Duodenal mucosa (tissue), 2 donors: ENCODE measurements around the gene AIMP1.
"Not testable (repeated sequence)": the region's sequence is repeated elsewhere in the genome, so short reads cannot be mapped to it uniquely, and the experiment has no call there.

Experiments used
- H3K27ac ChIP-seq: one replicate; pipeline ENCODE4 v1.7.0; 2013; ENCODE audit warnings: low read depth, low read length
- H3K27me3 ChIP-seq, 2 donors: one replicate each; pipeline ENCODE4 v1.7.0; 2013; ENCODE audit warnings: low read length in 2 of 2, control low read depth in 1 of 2; ENCODE audit not compliant: insufficient read depth in 2 of 2, control insufficient read depth in 1 of 2
- H3K36me3 ChIP-seq, 2 donors: one replicate each; pipeline ENCODE4 v1.7.0; 2013; ENCODE audit warnings: low read length in 2 of 2, control low read depth in 1 of 2; ENCODE audit not compliant: insufficient read depth in 2 of 2, control insufficient read depth in 1 of 2
- H3K4me1 ChIP-seq, 2 donors: one replicate each; pipeline ENCODE4 v1.7.0; 2013; ENCODE audit warnings: low read length in 2 of 2, control low read depth in 1 of 2; ENCODE audit not compliant: insufficient read depth in 2 of 2, control insufficient read depth in 1 of 2
- H3K4me3 ChIP-seq, 2 donors: one replicate each; pipeline ENCODE4 v1.7.0; 2013; ENCODE audit warnings: low read length in 2 of 2, low read depth in 1 of 2
- H3K9ac ChIP-seq, 2 donors: one replicate each; pipeline ENCODE4 v1.7.0; 2013; ENCODE audit warnings: low read length in 2 of 2, low read depth in 1 of 2
- H3K9me3 ChIP-seq, 2 donors: one replicate each; pipeline ENCODE4 v1.7.0; 2013; ENCODE audit warnings: low read length in 2 of 2, control low read depth in 1 of 2; ENCODE audit not compliant: control insufficient read depth in 1 of 2

AIMP1 gene

GRCh38 chr4:106385853-106386393 lies 69.6 kb downstream of the AIMP1 start:
- H3K9ac ChIP-seq, result no peak overlapping the region
- H3K27me3 ChIP-seq, result no peaks in the 10 kb centered on the region
- no peaks in the 10 kb centered on the region for H3K9me3 ChIP-seq
- no peak overlapping the region for H3K4me3 ChIP-seq
- H3K4me1 ChIP-seq, result no peaks in the 10 kb centered on the region
- H3K36me3 ChIP-seq, result no peaks in the 10 kb centered on the region
- H3K27ac ChIP-seq, result no peak overlapping the region

DNA sequence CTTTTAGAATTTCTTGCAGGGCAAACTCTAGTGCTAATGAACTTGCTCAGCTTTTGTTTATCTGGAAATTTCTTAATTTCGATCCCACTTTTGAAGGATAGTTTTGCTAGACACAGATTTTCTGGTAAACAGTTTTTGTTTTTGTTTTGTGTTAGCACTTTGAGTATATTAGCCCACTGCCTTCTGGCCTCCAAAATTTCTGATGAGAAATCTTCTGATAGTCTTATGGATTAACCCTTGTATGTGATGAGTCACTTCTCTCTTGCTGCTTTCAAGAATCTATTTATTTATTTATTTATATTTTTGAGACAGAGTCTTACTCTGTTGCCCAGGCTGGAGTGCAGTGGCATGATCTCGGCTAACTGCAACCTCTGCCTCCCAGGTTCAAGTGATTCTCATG lies 79.2 kb downstream of the AIMP1 start:
- Histone ChIP-seq H3K27ac (no peak overlapping the region), H3K36me3 (no peaks in the 10 kb centered on the region), H3K27me3 (no peaks in the 10 kb centered on the region), H3K9me3 (peaks cover 6 to 7% of the 10 kb centered on the region in 2 donors), H3K9ac (no peak overlapping the region), H3K4me3 (no peak overlapping the region), H3K4me1 (no peaks in the 10 kb centered on the region)

DNA sequence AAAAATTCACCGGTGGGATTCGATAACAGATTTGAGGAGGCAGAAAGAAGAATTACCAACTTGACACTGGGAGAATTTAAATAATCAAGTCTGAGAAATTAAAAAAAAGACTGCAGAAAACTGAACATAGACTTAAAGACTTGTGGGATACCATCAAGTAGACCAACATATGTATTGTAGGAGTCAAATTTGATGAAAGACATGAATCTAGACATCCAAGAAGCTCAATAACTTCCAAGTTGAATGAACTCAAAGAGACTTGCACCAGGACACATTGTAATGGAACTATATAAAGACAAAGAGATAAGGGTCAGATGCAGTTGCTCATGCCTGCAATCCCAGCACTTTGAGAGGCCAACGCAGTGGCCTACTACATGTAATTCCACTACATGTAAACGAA lies 82.5 kb downstream of the AIMP1 start:
- not testable (repeated sequence) for H3K27me3 ChIP-seq, H3K27ac ChIP-seq, H3K9ac ChIP-seq, H3K36me3 ChIP-seq, H3K4me3 ChIP-seq, H3K4me1 ChIP-seq, H3K9me3 ChIP-seq
